HG03108 (cell line): ENCODE results near the gene FAXDC2.
"Not testable (repeated sequence)": the region's sequence is repeated elsewhere in the genome, so short reads cannot be mapped to it uniquely, and the experiment has no call there.

Experiments used
- ATAC-seq: cut with Tn5 transposase; IDR thresholded peaks from one replicate; pipeline ENCODE4 v1.9.1; 2021; ENCODE audit warnings: moderate library complexity; ENCODE audit not compliant: unreplicated experiment

Gene FAXDC2

GRCh38 chr5:154862766-154863165 lies 12.4 kb upstream of the FAXDC2 start:
- no peak for ATAC-seq

DNA sequence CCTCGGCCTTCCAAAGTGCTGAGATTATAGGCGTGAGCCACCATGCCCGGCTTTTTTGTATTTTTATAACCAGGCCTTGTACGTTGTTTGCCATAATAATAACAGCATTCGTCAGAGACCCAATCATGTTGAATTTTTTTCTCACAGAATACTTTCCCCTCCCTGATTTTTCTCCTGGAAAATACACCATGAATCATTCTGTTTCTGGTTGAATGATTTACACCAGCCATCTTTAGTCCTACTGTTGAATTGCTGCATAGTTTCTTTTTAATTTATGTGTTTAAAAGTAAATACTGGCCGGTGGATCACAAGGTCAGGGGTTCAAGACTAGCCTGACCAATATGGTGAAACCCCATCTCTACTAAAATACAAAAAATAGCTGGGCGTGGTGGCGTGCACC lies 11.5 kb upstream of the FAXDC2 start:
- ATAC-seq: no peak

DNA sequence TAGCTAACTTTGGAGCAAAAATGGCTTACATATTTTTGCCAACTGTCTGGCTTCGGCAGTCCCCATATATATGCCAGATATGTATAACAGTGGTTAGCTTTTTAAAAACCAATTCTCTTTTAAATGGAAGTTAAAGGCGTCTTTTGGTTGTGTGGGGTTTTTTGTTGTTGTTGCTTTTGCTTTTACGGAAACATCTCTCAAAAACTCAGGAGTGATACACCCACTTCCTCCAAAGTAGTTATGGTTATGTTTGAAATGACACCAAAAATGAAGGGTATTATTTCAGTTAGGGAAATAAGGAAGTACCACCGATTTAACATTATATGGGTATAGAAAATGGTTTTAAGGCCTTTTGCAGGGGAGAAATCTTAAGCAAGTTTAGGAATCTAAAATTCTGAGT lies 10.4 kb upstream of the FAXDC2 start:
- no peak for ATAC-seq

DNA sequence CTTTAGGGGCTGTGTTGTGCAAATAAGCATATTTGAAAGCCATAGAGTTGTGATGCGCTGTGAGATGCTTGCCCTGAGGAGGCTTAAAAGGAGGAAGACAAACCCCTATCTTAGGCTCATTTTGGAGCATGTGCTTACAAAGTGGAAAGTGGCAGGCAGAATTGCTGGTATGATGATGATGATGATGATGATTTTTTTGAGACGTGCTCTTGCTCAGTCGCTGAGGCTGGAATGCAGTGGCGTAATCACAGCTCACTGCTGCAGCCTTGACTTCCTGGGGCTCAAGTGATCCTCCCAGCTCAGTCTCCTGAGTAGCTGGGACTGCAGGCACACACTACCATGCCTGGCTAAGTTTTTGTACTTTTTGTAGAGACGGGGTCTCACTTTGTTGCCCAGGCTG lies 9.7 kb upstream of the FAXDC2 start:
- no peak for ATAC-seq

DNA sequence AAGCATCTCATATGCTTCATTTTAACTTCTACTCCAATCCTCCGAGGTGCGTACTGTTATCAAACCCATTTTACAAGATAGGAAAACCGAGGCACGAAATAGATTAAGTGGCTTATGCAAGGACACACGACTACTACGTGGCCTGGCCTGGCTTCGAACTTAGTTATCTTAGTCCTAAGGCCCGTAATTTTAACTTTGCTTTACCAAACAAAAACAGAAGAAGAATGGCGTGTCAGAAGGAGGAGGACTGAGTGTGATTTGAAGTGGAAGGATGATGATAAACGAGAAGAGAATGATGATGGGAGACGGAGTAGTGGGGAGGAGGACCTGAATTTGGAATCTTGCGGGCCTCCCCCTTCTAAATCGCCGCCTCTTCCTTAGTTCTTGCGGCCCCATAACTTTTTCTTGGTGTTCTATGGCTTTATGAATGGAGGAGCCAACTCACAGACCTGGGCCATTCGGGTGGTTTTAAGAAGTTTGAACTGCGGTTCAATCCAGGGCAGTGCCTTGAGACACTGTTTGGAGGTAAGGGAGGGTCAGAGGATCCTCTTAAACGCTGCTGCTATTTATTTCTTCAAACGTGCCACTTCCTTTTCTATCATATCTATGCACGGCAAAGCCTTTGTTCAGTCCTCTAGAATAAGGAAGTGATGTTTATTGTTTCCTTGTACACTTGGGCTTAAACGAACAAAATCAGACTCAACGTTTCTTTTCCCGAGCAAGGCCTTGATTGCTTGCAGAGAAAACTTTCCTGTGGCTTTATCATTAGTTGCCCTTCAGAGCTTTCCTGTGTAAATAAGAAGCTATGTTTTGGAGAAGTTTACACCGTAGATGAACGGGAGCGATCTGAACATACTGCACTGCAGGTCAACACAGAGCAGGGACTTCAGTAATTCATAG lies 8.8 kb upstream of the FAXDC2 start:
- ATAC-seq: no peak

DNA sequence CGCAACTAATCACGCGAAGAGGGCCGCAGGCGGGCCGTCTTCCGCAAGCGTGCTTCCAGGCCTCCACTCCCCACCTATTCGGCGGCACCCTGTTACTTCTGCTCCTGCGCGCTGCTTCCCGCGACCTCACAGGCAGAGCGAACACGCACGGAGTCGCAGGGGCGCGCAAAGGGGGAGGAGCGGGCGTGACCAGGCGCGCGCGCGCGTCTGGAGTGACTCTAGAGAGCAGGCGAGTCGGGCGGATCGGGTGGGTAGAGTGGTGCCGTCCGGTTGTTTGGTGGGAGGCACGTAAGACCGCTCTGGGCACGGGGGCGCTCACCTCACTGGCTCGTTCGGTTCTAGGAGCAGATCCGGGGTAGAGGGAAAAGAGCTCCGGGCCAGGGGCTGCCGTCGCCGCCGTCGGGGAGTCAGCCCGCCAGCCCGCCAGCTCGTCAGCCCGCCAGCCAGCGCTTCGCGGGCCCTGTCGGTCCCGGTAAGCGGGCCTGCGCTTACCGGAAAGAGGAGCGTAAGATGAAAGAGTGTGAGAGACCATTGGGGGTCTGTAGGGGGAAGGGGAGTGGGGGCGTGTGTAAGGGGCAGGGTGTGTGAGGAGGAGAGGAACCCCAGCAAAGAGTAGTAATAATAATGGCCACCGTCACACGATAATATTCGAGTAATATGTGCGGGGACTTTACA lies 8.0 kb upstream of the FAXDC2 start, which contains the start of gene CNOT8:
CNOT8 (plus strand) TSS at position 331 of the 675 bp plus-strand sequence. CDS start 4,652 bp downstream, outside the sequence.
- peak; percentile 72 for ATAC-seq

DNA sequence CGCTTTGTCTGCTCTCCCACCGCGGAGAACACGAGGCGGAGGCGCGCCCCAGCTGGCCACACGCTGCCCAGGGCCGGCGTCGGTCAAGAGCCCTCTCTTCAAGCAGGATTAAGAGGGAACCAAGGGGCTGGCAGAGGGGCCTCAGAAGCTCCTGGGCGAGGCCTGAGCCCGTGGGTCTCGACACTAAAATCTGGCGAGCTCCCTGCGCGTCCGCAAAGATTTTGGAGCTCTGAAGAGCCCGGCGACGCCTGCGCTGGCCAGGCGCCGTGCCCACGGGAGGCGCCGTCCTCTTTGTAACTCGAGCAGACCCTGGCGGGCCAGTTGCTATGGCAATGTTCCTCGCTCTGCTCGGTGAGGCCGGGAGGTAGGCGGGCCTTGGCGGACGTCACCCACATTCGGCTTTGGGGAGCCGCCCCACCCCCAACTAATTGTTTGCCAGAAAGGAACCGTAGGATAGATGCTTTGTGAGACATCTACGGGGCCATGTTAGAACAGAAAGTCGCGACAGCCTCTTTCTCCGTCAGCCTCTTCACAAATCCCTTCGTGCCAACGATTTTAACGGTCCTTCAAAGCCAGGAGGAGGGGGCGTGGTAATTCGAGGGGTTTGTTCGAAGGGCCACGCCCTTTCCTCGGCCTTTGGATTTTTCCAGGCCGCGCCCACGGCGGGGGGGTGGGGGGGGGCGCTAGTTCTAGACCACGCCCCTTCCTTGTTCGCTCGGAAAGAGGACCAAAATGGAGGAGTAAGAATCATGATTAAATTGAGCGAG lies 7.3 kb upstream of the FAXDC2 start:
- peak; percentile 62 for ATAC-seq

DNA sequence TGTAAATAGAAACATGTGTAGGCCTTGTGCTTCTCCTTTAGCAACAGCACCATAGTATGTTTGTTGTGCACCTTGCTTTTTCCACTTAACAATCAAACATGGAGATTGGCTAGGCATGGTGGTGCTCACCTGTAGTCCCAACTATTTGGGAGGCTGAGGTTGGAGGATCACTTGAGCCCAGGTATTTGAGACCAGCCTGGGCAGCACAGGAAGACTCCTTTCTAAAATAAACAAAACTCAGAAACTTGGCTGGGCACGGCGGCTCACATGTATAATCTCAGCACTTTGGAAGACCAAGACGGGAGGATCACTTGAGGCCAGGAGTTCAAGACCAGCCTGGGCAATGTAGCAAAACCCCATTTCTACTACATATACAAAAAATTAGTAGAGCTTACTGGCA lies 948 bp upstream of the FAXDC2 start:
- ATAC-seq: no peak

GRCh38 chr5:154849791-154850201 lies 607 bp downstream of the FAXDC2 start:
- no peak for ATAC-seq

DNA sequence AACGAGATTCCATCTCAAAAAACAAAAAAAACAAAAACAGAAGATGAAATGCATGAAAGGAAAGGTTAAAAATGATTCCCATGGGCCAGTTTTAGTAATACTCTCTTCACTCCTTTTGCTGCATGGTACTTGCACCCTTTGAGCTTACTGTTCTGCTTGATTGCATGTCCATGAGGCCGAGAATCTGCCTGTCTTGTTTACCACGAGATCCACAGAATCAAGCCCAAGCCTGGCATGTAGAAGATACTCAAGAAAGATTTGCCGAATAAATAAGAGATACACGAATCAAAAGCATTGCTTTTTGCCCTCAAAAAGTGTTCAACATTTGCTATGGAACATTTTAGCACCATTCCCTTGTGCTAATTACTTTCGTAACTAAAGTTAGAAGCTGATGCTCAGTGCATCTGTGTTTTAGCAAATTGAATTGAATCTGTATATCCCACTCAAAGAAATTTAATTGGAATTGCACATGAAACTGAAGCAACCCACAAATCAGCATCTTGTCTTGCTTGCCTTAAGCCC lies 1.1 kb downstream of the FAXDC2 start:
- no peak for ATAC-seq

DNA sequence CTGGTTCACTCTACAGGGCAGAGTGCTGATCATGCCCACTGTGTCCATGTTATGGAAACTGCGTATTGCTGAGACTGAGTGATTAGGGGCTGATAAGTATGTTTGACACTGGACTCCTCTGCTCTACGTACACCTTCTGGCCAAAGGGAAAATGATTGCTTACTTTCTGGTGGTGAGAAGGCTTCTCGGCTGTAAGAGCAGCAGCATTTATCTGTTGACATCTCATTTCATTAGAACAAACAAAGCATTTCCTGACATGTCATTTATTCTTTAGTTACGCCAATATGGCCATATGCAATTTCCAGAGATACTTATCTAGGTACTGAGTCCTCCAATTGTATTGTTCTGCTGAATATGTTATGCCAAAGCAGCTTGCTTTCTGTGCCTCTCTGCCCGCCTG lies 5.6 kb downstream of the FAXDC2 start:
- no peak for ATAC-seq

GRCh38 chr5:154842689-154843530 lies 7.5 kb downstream of the FAXDC2 start:
- ATAC-seq: no peak

DNA sequence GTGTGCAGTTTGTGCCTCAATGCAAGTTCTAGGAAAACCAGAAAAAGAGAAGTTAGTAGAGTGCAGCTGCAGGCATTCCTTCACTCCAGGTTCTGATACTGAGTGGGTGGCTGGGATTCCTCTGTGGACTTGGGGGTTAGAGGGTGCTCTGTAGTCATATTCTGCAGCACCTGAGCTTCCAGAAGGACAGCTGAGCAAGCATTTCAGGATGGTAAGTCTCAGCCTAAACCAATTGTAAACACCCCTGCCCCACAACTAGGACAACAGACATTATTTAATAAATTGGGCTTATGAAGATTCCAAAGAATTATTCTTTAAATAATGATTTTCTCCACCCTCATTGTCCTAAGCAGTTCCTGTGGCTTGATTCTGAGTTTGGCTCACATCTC lies 9.1 kb downstream of the FAXDC2 start:
- no peak for ATAC-seq

GRCh38 chr5:154840435-154841272 lies 9.7 kb downstream of the FAXDC2 start:
- no peak for ATAC-seq

DNA sequence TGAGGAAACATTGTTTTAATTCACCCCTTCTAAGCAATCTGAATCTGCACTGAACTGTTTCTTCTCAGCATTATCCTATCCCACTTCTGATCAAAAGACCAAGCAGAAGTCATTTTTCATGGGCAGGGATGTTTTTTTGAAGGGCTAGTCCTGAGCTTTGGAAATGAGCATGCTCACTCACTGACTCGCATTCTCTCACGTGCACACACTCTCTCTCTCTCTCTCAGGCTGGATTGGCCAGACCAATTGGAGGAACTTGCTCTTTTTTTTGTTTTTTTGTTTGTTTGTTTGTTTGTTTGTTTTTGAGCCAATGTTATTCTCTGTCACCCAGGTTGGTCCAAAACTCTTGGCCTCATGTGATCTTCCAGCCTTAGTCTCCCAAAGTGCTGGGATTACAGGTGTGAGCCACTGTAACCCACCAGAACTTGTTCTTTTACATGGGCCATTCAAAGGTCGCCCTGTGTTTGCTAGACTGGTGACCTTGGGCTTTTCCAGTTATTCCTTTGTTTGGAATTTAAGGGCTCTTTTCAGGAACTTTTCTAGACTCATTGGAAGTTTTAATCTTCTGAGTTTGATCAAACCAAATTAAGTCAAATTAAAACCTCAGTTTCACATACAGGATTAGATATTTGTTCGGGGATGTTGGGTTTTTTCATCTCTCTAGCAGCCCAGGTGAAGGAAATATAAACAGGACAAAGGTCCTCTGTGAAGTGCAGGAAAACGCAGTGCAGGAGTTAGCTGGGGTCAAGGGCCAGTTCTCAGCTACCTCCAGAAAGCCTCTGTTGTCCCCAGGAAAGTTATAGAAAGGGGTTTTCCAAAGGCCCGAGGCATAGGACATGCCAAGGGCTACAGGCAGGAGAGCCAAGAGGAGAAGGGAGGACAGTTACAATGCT lies 13.1 kb downstream of the FAXDC2 start:
- ATAC-seq: no peak

DNA sequence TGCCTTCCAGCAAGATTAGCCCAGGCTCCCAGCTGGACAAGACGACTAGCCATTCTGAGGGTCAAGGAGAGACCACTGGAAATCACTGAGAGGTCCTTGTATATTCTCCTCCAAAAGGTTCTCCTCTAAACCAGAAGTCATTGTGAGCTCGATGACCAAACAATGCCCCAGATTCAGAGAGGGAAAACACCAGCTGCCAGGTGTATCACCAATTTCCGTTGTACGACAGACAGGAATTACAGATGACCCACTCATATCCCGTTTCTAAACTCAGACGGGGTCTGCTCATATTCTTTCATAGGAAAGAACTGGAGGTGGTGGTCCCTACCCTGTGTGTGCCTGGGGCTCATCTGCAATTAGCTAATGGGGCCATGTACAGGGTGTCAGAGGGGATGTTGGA lies 14.2 kb downstream of the FAXDC2 start:
- no peak for ATAC-seq

DNA sequence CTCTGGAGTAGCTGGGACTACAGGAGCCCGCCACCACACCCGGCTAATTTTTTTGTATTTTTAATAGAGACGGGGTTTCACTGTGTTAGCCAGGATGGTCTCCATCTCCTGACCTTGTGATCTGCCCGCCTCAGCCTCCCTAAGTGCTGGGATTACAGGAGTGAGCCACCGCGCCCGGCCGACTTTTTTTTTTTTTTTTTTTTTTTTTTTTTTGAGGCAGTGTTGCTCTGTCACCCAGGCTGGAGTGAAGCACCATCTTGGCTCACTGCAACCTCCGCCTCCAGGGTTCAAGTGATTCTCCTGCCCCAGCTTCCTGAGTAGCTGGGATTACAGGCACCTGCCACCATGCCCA lies 14.7 kb downstream of the FAXDC2 start:
- ATAC-seq: not testable (repeated sequence)

DNA sequence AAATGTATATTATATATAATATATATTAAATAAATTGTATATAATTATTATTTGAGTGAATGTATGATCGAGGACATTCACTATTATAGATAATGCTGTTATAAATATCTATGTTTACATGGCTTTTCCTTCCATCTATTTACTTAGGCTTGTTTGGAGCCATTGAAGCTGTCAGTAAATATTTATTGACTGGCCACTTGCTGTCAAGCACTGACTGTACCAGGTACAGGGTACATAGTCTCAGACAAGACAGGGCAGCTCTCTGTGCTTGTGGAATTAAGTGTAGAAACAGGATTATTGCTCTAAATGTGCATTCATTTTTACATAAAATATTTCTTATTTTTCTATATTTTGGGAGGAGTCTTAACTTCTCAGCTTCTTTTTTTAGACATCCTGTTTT lies 16.4 kb downstream of the FAXDC2 start:
- ATAC-seq: no peak

GRCh38 chr5:154832804-154833203 lies 17.6 kb downstream of the FAXDC2 start:
- ATAC-seq: not testable (repeated sequence)
